HepG2 (cell line): ENCODE data around the gene SLC13A5. TPM values are rescaled to one million over a fixed set of nuclear protein-coding genes. Genes with fewer than 3 reads are reported as not detected.

Experiments used
- CHCHD3 ChIP-seq: sonication (generic); formaldehyde crosslinking; IDR thresholded peaks from 2 replicates; pipeline ENCODE4 v1.8.0; 2022; ENCODE audit warnings: mild to moderate bottlenecking, missing genetic modification reagents, moderate library complexity
- EEA1 ChIP-seq: sonication (generic); formaldehyde crosslinking; IDR thresholded peaks from 2 replicates; pipeline ENCODE4 v1.5.1; 2020; ENCODE audit warnings: mild to moderate bottlenecking, missing genetic modification reagents, borderline replicate concordance
- GPN1 ChIP-seq: sonication (generic); formaldehyde crosslinking; IDR thresholded peaks from 2 replicates; pipeline ENCODE4 v1.5.1; 2020; ENCODE audit warnings: missing genetic modification reagents, borderline replicate concordance
- KAT8 ChIP-seq: IDR thresholded peaks from 2 replicates; pipeline ENCODE4 v1.6.1; 2016; ENCODE audit warnings: missing genetic modification reagents, missing compliant biosample characterization
- KLF13 ChIP-seq: sonication (generic); formaldehyde crosslinking; IDR thresholded peaks from 2 replicates; pipeline ENCODE4 v1.4.0; 2020; ENCODE audit warnings: mild to moderate bottlenecking, missing genetic modification reagents
- POLR2AphosphoS5 ChIP-seq: IDR thresholded peaks from 2 replicates; pipeline ENCODE4 v1.6.1; 2012; ENCODE audit warnings: low read depth, low read length
- REPIN1 ChIP-seq: sonication (generic); formaldehyde crosslinking; IDR thresholded peaks from 2 replicates; pipeline ENCODE4 v1.8.0; 2022; ENCODE audit warnings: missing genetic modification reagents, low read depth, mild to moderate bottlenecking, borderline replicate concordance
- RXRA ChIP-seq: sonication (generic); formaldehyde crosslinking; IDR thresholded peaks from 2 replicates; pipeline ENCODE4 v1.5.1; 2020; ENCODE audit warnings: missing genetic modification reagents
- TAF15 ChIP-seq: fragments of 200-400 bp; formaldehyde crosslinking; IDR thresholded peaks from one replicate; pipeline ENCODE4 v1.6.1; 2018; ENCODE audit warnings: mild to moderate bottlenecking, low read depth, low read length; ENCODE audit not compliant: poor library complexity, severe bottlenecking
- TMF1 ChIP-seq: sonication (generic); formaldehyde crosslinking; IDR thresholded peaks from 2 replicates; pipeline ENCODE4 v1.8.1; 2022; ENCODE audit warnings: low read depth, missing genetic modification reagents
- ZEB1 ChIP-seq: IDR thresholded peaks from 2 replicates; pipeline ENCODE4 v1.6.1; 2012; ENCODE audit warnings: mild to moderate bottlenecking, low read depth, inconsistent platforms; ENCODE audit not compliant: insufficient replicate concordance
- ZFP41 ChIP-seq: sonication (generic); formaldehyde crosslinking; IDR thresholded peaks from 2 replicates; pipeline ENCODE4 v1.4.0; 2020; ENCODE audit warnings: mild to moderate bottlenecking, missing genetic modification reagents, borderline replicate concordance
- ZNF33A ChIP-seq: sonication (generic); formaldehyde crosslinking; IDR thresholded peaks from 2 replicates; pipeline ENCODE4 v1.5.1; 2020; ENCODE audit warnings: missing genetic modification reagents, mild to moderate bottlenecking, moderate library complexity, borderline replicate concordance
- ZNF75D ChIP-seq: sonication (generic); formaldehyde crosslinking; IDR thresholded peaks from 2 replicates; pipeline ENCODE4 v1.8.1; 2023; ENCODE audit warnings: missing genetic modification reagents, mild to moderate bottlenecking, borderline replicate concordance
- ZNF780A ChIP-seq: sonication (generic); formaldehyde crosslinking; IDR thresholded peaks from 2 replicates; pipeline ENCODE4 v1.8.0; 2022; ENCODE audit warnings: mild to moderate bottlenecking, missing genetic modification reagents, moderate library complexity
- polyA plus RNA-seq, 8 experiments: library from polyadenylated mRNA; depleted of rRNA in 3 of 8; stranded (reverse) in 7 of 8; unstranded in 1 of 8; fragments of >200 nt; fragmentation: Illumina TruSeq in 4 of 8; extraction: Trizol in 4 of 8; gene quantifications; 2 replicates each; pipeline versions ENCODE4 v1.2.1 to v1.2.3, GENCODE V29; 2011 to 2016; ENCODE audit warnings: low read depth in 4 of 8, missing spikeins in 1 of 8, mixed read lengths in 1 of 8; ENCODE audit not compliant: insufficient read depth in 1 of 8
- total RNA-seq, 5 experiments: library from RNA; depleted of rRNA; stranded (reverse); fragments of >200 nt; fragmentation: Illumina TruSeq; extraction: Trizol; gene quantifications; 2 replicates each; pipeline ENCODE4 v1.2.3, GENCODE V29; 2016; ENCODE audit warnings: low read depth in 1 of 5
- TF ChIP-seq, protein P1 (sequence below): sonication (generic); formaldehyde crosslinking; IDR thresholded peaks from 2 replicates; pipeline ENCODE4 v1.5.0; 2020; ENCODE audit warnings: mild to moderate bottlenecking, missing genetic modification reagents
- TF ChIP-seq, protein P2 (sequence below), 2 experiments: sonication (generic) in 1 of 2; formaldehyde crosslinking in 1 of 2; IDR thresholded peaks; 2 replicates each; pipeline versions ENCODE4 v1.4.0 to v1.6.1; 2016 to 2020; ENCODE audit warnings: borderline replicate concordance in 1 of 2, low read depth in 1 of 2, mild to moderate bottlenecking in 1 of 2, missing genetic modification reagents in 1 of 2
- TF ChIP-seq, protein P3 (sequence below): sonication (generic); formaldehyde crosslinking; IDR thresholded peaks from 2 replicates; pipeline ENCODE4 v1.8.1; 2023; ENCODE audit warnings: mild to moderate bottlenecking, missing genetic modification reagents, borderline replicate concordance
- TF ChIP-seq, protein P4 (sequence below): sonication (generic); formaldehyde crosslinking; IDR thresholded peaks from 2 replicates; pipeline ENCODE4 v1.4.0; 2020; ENCODE audit warnings: missing genetic modification reagents

The SLC13A5 gene
- total and polyA plus RNA-seq, 2 of the 13 experiments (the other 11 are each of a cell fraction or from before 2014, with no cell fraction given) = 42.8 to 310 TPM

DNA sequence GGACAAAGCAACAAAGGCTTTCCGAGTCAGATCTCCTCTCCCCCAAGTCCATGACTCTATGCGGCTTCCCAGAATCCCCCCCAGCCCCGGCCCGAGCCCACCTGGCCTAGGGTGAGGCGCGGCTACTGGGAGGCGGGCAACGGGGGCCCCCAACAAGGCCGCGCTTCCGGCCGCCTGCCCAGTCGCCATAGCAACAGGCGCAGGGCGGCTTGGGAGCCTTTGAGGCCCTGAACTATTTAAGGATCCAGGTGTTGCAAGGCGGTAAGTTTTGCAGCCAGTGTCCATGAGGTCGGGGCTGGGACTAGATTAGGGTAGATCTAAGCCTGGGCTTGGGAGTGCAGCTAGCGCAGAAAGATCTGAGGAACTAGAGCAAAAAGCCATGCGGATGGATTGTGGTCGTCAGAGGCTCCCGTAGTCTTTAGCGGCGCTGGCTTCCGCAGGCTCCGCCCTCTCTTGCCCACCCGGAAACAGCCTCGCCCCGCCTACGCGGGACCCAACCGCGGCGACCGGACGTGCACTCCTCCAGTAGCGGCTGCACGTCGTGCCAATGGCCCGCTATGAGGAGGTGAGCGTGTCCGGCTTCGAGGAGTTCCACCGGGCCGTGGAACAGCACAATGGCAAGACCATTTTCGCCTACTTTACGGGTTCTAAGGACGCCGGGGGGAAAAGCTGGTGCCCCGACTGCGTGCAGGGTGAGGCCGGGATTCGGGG, 72.5 kb downstream of the SLC13A5 start, which contains the start of the genes KIAA0753 and TXNDC17 (continued):
- TF ChIP-seq TMF1 (CRISPR knock-in tag) = peak; percentile 53; the same call in 1 of the 2 replicates
- peak; percentile 96 for TF ChIP-seq POLR2AphosphoS5
- peak; percentile 64 for TF ChIP-seq RXRA (CRISPR knock-in tag)
- TF ChIP-seq CHCHD3 (CRISPR knock-in tag) = peak; percentile 78; the same call in 1 of the 2 replicates
- 0 out of 2 replicates have a peak, but pooled peaks have one; percentile 49 for TF ChIP-seq ZFP41 (CRISPR knock-in tag)
- TF ChIP-seq, protein P1, sequence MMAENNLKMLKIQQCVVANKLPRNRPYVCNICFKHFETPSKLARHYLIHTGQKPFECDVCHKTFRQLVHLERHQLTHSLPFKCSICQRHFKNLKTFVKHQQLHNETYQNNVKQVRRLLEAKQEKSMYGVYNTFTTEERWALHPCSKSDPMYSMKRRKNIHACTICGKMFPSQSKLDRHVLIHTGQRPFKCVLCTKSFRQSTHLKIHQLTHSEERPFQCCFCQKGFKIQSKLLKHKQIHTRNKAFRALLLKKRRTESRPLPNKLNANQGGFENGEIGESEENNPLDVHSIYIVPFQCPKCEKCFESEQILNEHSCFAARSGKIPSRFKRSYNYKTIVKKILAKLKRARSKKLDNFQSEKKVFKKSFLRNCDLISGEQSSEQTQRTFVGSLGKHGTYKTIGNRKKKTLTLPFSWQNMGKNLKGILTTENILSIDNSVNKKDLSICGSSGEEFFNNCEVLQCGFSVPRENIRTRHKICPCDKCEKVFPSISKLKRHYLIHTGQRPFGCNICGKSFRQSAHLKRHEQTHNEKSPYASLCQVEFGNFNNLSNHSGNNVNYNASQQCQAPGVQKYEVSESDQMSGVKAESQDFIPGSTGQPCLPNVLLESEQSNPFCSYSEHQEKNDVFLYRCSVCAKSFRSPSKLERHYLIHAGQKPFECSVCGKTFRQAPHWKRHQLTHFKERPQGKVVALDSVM (CRISPR knock-in tag) = peak; percentile 40
- no peak for TF ChIP-seq ZEB1
- no peak for TF ChIP-seq GPN1 (CRISPR knock-in tag)
- TF ChIP-seq, protein P2, sequence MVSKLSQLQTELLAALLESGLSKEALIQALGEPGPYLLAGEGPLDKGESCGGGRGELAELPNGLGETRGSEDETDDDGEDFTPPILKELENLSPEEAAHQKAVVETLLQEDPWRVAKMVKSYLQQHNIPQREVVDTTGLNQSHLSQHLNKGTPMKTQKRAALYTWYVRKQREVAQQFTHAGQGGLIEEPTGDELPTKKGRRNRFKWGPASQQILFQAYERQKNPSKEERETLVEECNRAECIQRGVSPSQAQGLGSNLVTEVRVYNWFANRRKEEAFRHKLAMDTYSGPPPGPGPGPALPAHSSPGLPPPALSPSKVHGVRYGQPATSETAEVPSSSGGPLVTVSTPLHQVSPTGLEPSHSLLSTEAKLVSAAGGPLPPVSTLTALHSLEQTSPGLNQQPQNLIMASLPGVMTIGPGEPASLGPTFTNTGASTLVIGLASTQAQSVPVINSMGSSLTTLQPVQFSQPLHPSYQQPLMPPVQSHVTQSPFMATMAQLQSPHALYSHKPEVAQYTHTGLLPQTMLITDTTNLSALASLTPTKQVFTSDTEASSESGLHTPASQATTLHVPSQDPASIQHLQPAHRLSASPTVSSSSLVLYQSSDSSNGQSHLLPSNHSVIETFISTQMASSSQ (IDR thresholded peaks at IDR 0.05; ENCODE audit: low read depth) = no peak
- TF ChIP-seq, protein P2 (CRISPR knock-in tag; IDR thresholded peaks at IDR 0.05; ENCODE audit: borderline replicate concordance) = peak; percentile 64; the same call in 1 of the 2 replicates
- TF ChIP-seq REPIN1 (CRISPR knock-in tag) = peak; percentile 37; the same call in 1 of the 2 replicates
- no peak for TF ChIP-seq ZNF780A (CRISPR knock-in tag)
- no peak for TF ChIP-seq TAF15
- no peak for TF ChIP-seq ZNF33A (CRISPR knock-in tag)
- TF ChIP-seq KLF13 = 0 out of 2 replicates have a peak, but pooled peaks have one; percentile 58
- TF ChIP-seq KAT8 (CRISPR knock-in tag) = peak; percentile 94
- TF ChIP-seq, protein P3, sequence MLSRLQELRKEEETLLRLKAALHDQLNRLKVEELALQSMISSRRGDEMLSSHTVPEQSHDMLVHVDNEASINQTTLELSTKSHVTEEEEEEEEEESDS (CRISPR knock-in tag) = peak; percentile 32
- TF ChIP-seq EEA1 (CRISPR knock-in tag) = no peak
- TF ChIP-seq, protein P4, sequence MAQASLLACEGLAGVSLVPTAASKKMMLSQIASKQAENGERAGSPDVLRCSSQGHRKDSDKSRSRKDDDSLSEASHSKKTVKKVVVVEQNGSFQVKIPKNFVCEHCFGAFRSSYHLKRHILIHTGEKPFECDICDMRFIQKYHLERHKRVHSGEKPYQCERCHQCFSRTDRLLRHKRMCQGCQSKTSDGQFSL = 0 out of 2 replicates have a peak, but pooled peaks have one; percentile 24
- TF ChIP-seq ZNF75D (CRISPR knock-in tag) = no peak
